Peyer's patch (tissue), 4 donors: ENCODE data around the gene ABR.

Source experiments
- CTCF ChIP-seq, 6 experiments: fragments of 450-650 bp in 4 of 6; fragments of 200-600 bp in 2 of 6; sonication (generic) in 1 of 6; IDR thresholded peaks; one replicate each; pipeline ENCODE4 v1.5.1; 2017 to 2019; ENCODE audit warnings: antibody characterized with exemption in 6 of 6, mild to moderate bottlenecking in 3 of 6, moderate library complexity in 1 of 6
- POLR2A ChIP-seq, 2 donors: fragments of 450-650 bp; IDR thresholded peaks; one replicate each; pipeline ENCODE4 v1.5.1; 2017; ENCODE audit warnings: antibody characterized with exemption in 2 of 2, mild to moderate bottlenecking in 2 of 2, moderate library complexity in 2 of 2

GRCh38 chr17:1171953-1172352, 7.8 kb downstream of the ABR start:
- TF ChIP-seq POLR2A (IDR thresholded peaks at IDR 0.05) (no peak), CTCF (IDR thresholded peaks at IDR 0.05) (no peak)
